Endothelial cell of umbilical vein (primary cell): ENCODE data around the gene POLG.

Source experiments
- CTCF ChIP-seq, 2 donors: IDR thresholded peaks; 1 replicate in 1 of 2; 2 replicates in 1 of 2; pipeline ENCODE4 v1.5.1; 2011; ENCODE audit warnings: low read length in 2 of 2, mild to moderate bottlenecking in 2 of 2, moderate library complexity in 2 of 2, control low read depth in 1 of 2, inconsistent platforms in 1 of 2, low read depth in 1 of 2; ENCODE audit not compliant: insufficient read depth in 1 of 2; ENCODE audit errors: extremely low read depth in 1 of 2
- POLR2A ChIP-seq: IDR thresholded peaks from 2 replicates; pipeline ENCODE4 v1.6.1; 2012; ENCODE audit warnings: low read depth, mild to moderate bottlenecking, control low read depth, low read length

GRCh38 chr15:89352476-89352875, 17.9 kb upstream of the POLG start:
- TF ChIP-seq CTCF (IDR thresholded peaks at IDR 0.05; ENCODE audit: extremely low read depth in 1 of 2, insufficient read depth in 1 of 2, low read depth in 1 of 2, low read length in 2 of 2) (no peak), POLR2A (no peak)
